HG03175 (cell line): ENCODE measurements around the gene ABHD2.

ENCODE experiments used
- ATAC-seq: cut with Tn5 transposase; IDR thresholded peaks from one replicate; pipeline ENCODE4 v1.9.1; 2021; ENCODE audit warnings: mild to moderate bottlenecking, moderate library complexity; ENCODE audit not compliant: unreplicated experiment

Gene ABHD2

GRCh38 chr15:89186803-89187202 lies 98.5 kb downstream of the ABHD2 start:
- ATAC-seq, result no peak

- ATAC-seq, result no peak
Measured at GRCh38 chr15:89187301-89187985, 99.2 kb downstream of the ABHD2 start.

GRCh38 chr15:89187986-89188514 lies 99.8 kb downstream of the ABHD2 start:
- ATAC-seq, result no peak

- ATAC-seq, result no peak
Measured at GRCh38 chr15:89192136-89192535, 103.9 kb downstream of the ABHD2 start.

- no peak for ATAC-seq
Measured at GRCh38 chr15:89192766-89193165, 104.5 kb downstream of the ABHD2 start.

- no peak for ATAC-seq
Measured at GRCh38 chr15:89194608-89195007, 106.4 kb downstream of the ABHD2 start.

GRCh38 chr15:89195836-89196235 lies 107.6 kb downstream of the ABHD2 start:
- no peak for ATAC-seq

GRCh38 chr15:89196241-89196640 lies 108.0 kb downstream of the ABHD2 start:
- ATAC-seq, result no peak

- no peak for ATAC-seq
Measured at GRCh38 chr15:89196994-89197393, 108.7 kb downstream of the ABHD2 start.

GRCh38 chr15:89197503-89197971 lies 109.3 kb downstream of the ABHD2 start:
- no peak for ATAC-seq

- ATAC-seq, result no peak
Measured at GRCh38 chr15:89198196-89198595, 109.9 kb downstream of the ABHD2 start.

GRCh38 chr15:89198934-89199333 lies 110.7 kb downstream of the ABHD2 start:
- ATAC-seq, result no peak

- no peak for ATAC-seq
Measured at GRCh38 chr15:89199746-89200145, 111.5 kb downstream of the ABHD2 start.

GRCh38 chr15:89200182-89200581 lies 111.9 kb downstream of the ABHD2 start:
- no peak for ATAC-seq

GRCh38 chr15:89201465-89202005 lies 113.3 kb downstream of the ABHD2 start:
- no peak for ATAC-seq

- ATAC-seq, result no peak
Measured at GRCh38 chr15:89203705-89204273, 115.5 kb downstream of the ABHD2 start.

GRCh38 chr15:89205991-89206585 lies 117.8 kb downstream of the ABHD2 start:
- ATAC-seq, result no peak

- peak; percentile 80 for ATAC-seq
Measured at GRCh38 chr15:89206908-89207331, 118.7 kb downstream of the ABHD2 start.

- ATAC-seq, result no peak
Measured at GRCh38 chr15:89208256-89208655, 120.0 kb downstream of the ABHD2 start.

GRCh38 chr15:89209057-89209456 lies 120.8 kb downstream of the ABHD2 start:
- no peak for ATAC-seq

GRCh38 chr15:89211678-89212170 lies 123.5 kb downstream of the ABHD2 start:
- no peak for ATAC-seq

- ATAC-seq, result no peak
Measured at GRCh38 chr15:89215627-89216026, 127.4 kb downstream of the ABHD2 start.
